ENCODE results near the gene SCAMP1. TPM values are rescaled to one million over a fixed set of nuclear protein-coding genes. Genes with fewer than 3 reads are reported as not detected.

SCAMP1 gene
- total RNA-seq (44.9 and 60.6 TPM in 2 replicates), polyA plus RNA-seq (24.1 and 44.3 TPM in 2 replicates), polyA minus RNA-seq (ENCODE audit: low replicate concordance) (18.4 and 33.0 TPM in 2 replicates)
- 18.7 and 31.6 TPM in 2 replicates for polyA plus RNA-seq (2012)

- H3K79me2 ChIP-seq (ENCODE audit: control insufficient read depth, insufficient read depth, low read length), result peaks cover 12% of the 10 kb centered on the region
- H3K9ac ChIP-seq (ENCODE audit: insufficient read depth, low read length), result peak within 1 kb of the TSS; percentile 94
- no peaks in the 10 kb centered on the region for H3K27me3 ChIP-seq (ENCODE audit: control insufficient read depth, insufficient read depth, low read length)
- H3K27ac ChIP-seq (ENCODE audit: insufficient read depth, low read length), result peak within 1 kb of the TSS; percentile 94
- H2AFZ ChIP-seq (ENCODE audit: low read length), result peak within 1 kb of the TSS; percentile 95
- H3K4me1 ChIP-seq (ENCODE audit: control insufficient read depth, extremely low read depth, insufficient read depth, low read length), result peaks cover 3% of the 10 kb centered on the region
- peak within 1 kb of the TSS; percentile 89 to 98 (median 94) for H3K4me3 ChIP-seq (replicated peaks in 1 of 4; ENCODE audit: control extremely low read depth in 1 of 4, insufficient read depth in 1 of 4, low read depth in 3 of 4, low read length in 4 of 4)
- no peaks in the 10 kb centered on the region for H3K9me3 ChIP-seq (ENCODE audit: control insufficient read depth, insufficient read depth, low read depth, low read length)
- TF ChIP-seq CTCF (conservative IDR thresholded peaks at IDR 0.05 in 1 of 2, IDR thresholded peaks at IDR 0.05 in 1 of 2; ENCODE audit: low read depth in 1 of 2, low read length in 2 of 2) (peak in 1 of 2 donors; percentile 23), EZH2 (IDR thresholded peaks at IDR 0.05; ENCODE audit: low read length, missing control alignments) (no peak)
- H3K36me3 ChIP-seq (ENCODE audit: control insufficient read depth, insufficient read depth, low read length), result no peaks in the 10 kb centered on the region
- DNase-seq (ENCODE audit: low read depth in 2 of 2), result peak; percentile 90 to 92
- no peaks in the 10 kb centered on the region for H4K20me1 ChIP-seq (ENCODE audit: control insufficient read depth, extremely low read depth, insufficient read depth, low read length)
- H3K4me2 ChIP-seq (ENCODE audit: extremely low read depth, insufficient read depth, low read length), result peak within 1 kb of the TSS; percentile 73
Measured at GRCh38 chr5:78359831-78360673, at the start of gene SCAMP1. Gene SCAMP1 (plus strand): TSS chr5:78360617. CDS start chr5:78360672, 55 bp downstream.

GRCh38 chr5:78317515-78317914, 42.9 kb upstream of the SCAMP1 start:
- Histone ChIP-seq H3K4me3 (replicated peaks in 1 of 4; ENCODE audit: control extremely low read depth in 1 of 4, insufficient read depth in 1 of 4, low read depth in 3 of 4, low read length in 4 of 4) (no peak overlapping the region), H3K4me1 (ENCODE audit: control insufficient read depth, extremely low read depth, insufficient read depth, low read length) (no peaks in the 10 kb centered on the region), H3K9ac (ENCODE audit: insufficient read depth, low read length) (no peak overlapping the region), H2AFZ (ENCODE audit: low read length) (no peak overlapping the region), H4K20me1 (ENCODE audit: control insufficient read depth, extremely low read depth, insufficient read depth, low read length) (no peaks in the 10 kb centered on the region), H3K27me3 (ENCODE audit: control insufficient read depth, insufficient read depth, low read length) (no peaks in the 10 kb centered on the region), H3K79me2 (ENCODE audit: control insufficient read depth, insufficient read depth, low read length) (no peaks in the 10 kb centered on the region), H3K27ac (ENCODE audit: insufficient read depth, low read length) (no peak overlapping the region), H3K36me3 (ENCODE audit: control insufficient read depth, insufficient read depth, low read length) (no peaks in the 10 kb centered on the region), H3K4me2 (ENCODE audit: extremely low read depth, insufficient read depth, low read length) (no peak overlapping the region), H3K9me3 (ENCODE audit: control insufficient read depth, insufficient read depth, low read depth, low read length) (no peaks in the 10 kb centered on the region)
- no peak for TF ChIP-seq CTCF (conservative IDR thresholded peaks at IDR 0.05 in 1 of 2, IDR thresholded peaks at IDR 0.05 in 1 of 2; ENCODE audit: low read depth in 1 of 2, low read length in 2 of 2)
- no peak for TF ChIP-seq EZH2 (IDR thresholded peaks at IDR 0.05; ENCODE audit: low read length, missing control alignments)
- no peak for DNase-seq (ENCODE audit: low read depth in 2 of 2)

GRCh38 chr5:78318337-78318736, 42.1 kb upstream of the SCAMP1 start:
- Histone ChIP-seq H3K4me3 (replicated peaks in 1 of 4; ENCODE audit: control extremely low read depth in 1 of 4, insufficient read depth in 1 of 4, low read depth in 3 of 4, low read length in 4 of 4) (no peak overlapping the region), H3K27me3 (ENCODE audit: control insufficient read depth, insufficient read depth, low read length) (no peaks in the 10 kb centered on the region), H2AFZ (ENCODE audit: low read length) (no peak overlapping the region), H3K4me1 (ENCODE audit: control insufficient read depth, extremely low read depth, insufficient read depth, low read length) (no peaks in the 10 kb centered on the region), H3K9ac (ENCODE audit: insufficient read depth, low read length) (no peak overlapping the region), H3K27ac (ENCODE audit: insufficient read depth, low read length) (no peak overlapping the region), H3K36me3 (ENCODE audit: control insufficient read depth, insufficient read depth, low read length) (no peaks in the 10 kb centered on the region), H4K20me1 (ENCODE audit: control insufficient read depth, extremely low read depth, insufficient read depth, low read length) (no peaks in the 10 kb centered on the region), H3K4me2 (ENCODE audit: extremely low read depth, insufficient read depth, low read length) (no peak overlapping the region), H3K9me3 (ENCODE audit: control insufficient read depth, insufficient read depth, low read depth, low read length) (no peaks in the 10 kb centered on the region), H3K79me2 (ENCODE audit: control insufficient read depth, insufficient read depth, low read length) (no peaks in the 10 kb centered on the region)
- TF ChIP-seq EZH2 (IDR thresholded peaks at IDR 0.05; ENCODE audit: low read length, missing control alignments) (no peak), CTCF (conservative IDR thresholded peaks at IDR 0.05 in 1 of 2, IDR thresholded peaks at IDR 0.05 in 1 of 2; ENCODE audit: low read depth in 1 of 2, low read length in 2 of 2) (no peak)
- no peak for DNase-seq (ENCODE audit: low read depth in 2 of 2)
